Activated T-helper 17 cell treated with anti-CD3 and anti-CD28 coated beads, Interleukin-2, amount 50 U/mL, for 72 hours (primary cell): Measurements from ENCODE around the gene SNX17. TPM values are rescaled to one million over a fixed set of nuclear protein-coding genes. Genes with fewer than 3 reads are reported as not detected.

Source experiments
- ATAC-seq: fragments of 150-1000 bp; cut with Tn5 transposase; replicated peaks from 2 replicates; pipeline ENCODE4 v1.10.0; 2021; ENCODE audit warnings: mild to moderate bottlenecking, moderate library complexity
- H3K27ac Mint-ChIP-seq: one replicate; pipeline ENCODE4 v1.8.0; 2022; ENCODE audit warnings: mixed read lengths
- H3K27me3 Mint-ChIP-seq: one replicate; pipeline ENCODE4 v1.8.0; 2022; ENCODE audit warnings: mixed read lengths
- H3K36me3 Mint-ChIP-seq: one replicate; pipeline ENCODE4 v1.8.0; 2022; ENCODE audit warnings: low read depth, mild to moderate bottlenecking, mixed read lengths
- H3K4me1 Mint-ChIP-seq: one replicate; pipeline ENCODE4 v1.8.0; 2022; ENCODE audit warnings: mixed read lengths
- H3K4me3 Mint-ChIP-seq: one replicate; pipeline ENCODE4 v1.8.0; 2022; ENCODE audit warnings: mild to moderate bottlenecking, mixed read lengths
- H3K9me3 Mint-ChIP-seq: one replicate; pipeline ENCODE4 v1.8.0; 2022; ENCODE audit warnings: mixed read lengths
- total RNA-seq, 2 donors: library from RNA; stranded (reverse); gene quantifications; one replicate each; pipeline ENCODE4 v1.2.3, GENCODE V29; 2022

Gene SNX17
- total RNA-seq, 2 donors from 2014 or later: 59.0 to 90.4 TPM

DNA sequence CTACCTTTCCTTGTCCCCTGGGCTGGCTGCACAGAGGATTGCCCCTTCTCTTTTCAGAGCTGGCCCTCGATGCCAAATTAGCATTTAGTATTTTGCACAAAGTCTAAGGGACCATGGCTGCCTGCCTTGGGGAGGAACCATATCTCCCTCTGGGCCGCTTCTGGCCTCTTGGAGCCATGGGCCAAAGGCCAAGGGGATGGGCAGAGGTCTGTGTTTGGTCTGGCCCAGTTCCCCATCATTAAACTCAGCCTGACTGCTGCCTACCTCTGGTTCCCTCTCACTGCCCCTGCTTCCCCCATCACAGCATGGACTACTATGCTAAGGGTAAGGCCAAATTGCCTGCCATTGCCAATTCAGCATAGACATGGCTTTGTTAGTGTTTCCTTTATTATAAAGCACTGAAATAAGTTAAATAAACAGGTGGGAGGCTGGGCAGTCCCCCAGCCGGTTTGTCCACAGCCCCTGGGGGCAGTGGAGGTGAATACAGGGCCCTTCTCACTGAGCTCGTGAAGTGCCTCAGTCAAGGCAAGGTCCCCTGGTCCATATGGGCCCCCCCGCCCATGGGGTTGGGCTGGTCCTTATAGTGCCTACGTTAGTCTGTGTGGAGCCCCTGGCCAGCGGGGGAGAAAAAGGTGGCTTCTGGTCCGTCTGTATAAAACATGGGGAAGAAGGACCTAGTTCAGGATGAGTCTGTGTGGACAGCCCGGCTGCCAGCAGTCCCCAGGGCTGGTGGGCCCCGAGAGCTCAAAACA lies 6.6 kb downstream of the SNX17 start:
- no peak overlapping the region for H3K27ac Mint-ChIP-seq
- ATAC-seq: no peak
- H3K36me3 Mint-ChIP-seq: peaks cover 99% of the 10 kb centered on the region
- peaks cover 20% of the 10 kb centered on the region for H3K4me1 Mint-ChIP-seq
- H3K27me3 Mint-ChIP-seq: no peaks in the 10 kb centered on the region
- H3K9me3 Mint-ChIP-seq: no peaks in the 10 kb centered on the region
- H3K4me3 Mint-ChIP-seq: no peak overlapping the region

DNA sequence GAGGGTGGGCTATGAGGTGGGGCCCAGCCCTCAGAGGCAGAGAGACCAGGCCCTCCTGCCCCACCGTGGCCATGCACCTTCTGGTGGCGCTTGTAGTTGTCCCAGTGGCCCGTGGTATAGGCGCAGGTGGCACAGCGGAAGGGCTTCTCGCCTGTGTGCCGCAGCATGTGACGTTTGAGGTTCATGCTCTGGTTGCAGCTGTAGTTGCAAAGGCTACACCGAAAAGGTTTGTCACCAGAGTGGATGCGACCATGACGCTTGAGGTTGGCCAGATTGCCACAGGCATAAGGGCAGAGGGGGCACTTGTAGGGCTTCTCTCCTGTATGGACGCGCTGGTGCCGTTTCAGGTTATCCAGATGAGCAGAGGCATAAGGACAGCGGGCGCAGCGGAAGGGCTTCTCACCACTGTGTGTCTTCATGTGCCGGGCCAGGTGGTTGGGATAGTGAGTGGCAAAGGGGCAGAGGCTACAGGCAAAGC lies 7.2 kb downstream of the SNX17 start:
- no peak overlapping the region for H3K27ac Mint-ChIP-seq
- H3K9me3 Mint-ChIP-seq: no peaks in the 10 kb centered on the region
- no peaks in the 10 kb centered on the region for H3K27me3 Mint-ChIP-seq
- H3K36me3 Mint-ChIP-seq: peaks cover 100% of the 10 kb centered on the region
- H3K4me3 Mint-ChIP-seq: no peak overlapping the region
- no peak for ATAC-seq
- peaks cover 15% of the 10 kb centered on the region for H3K4me1 Mint-ChIP-seq

- no peak overlapping the region for H3K27ac Mint-ChIP-seq
- H3K4me3 Mint-ChIP-seq: no peak overlapping the region
- H3K9me3 Mint-ChIP-seq: no peaks in the 10 kb centered on the region
- H3K36me3 Mint-ChIP-seq: peaks cover 100% of the 10 kb centered on the region
- H3K4me1 Mint-ChIP-seq: peaks cover 11% of the 10 kb centered on the region
- no peak for ATAC-seq
- no peaks in the 10 kb centered on the region for H3K27me3 Mint-ChIP-seq
These were observed 7.8 kb downstream of the SNX17 start for GRCh38 chr2:27378096-27378808.

DNA sequence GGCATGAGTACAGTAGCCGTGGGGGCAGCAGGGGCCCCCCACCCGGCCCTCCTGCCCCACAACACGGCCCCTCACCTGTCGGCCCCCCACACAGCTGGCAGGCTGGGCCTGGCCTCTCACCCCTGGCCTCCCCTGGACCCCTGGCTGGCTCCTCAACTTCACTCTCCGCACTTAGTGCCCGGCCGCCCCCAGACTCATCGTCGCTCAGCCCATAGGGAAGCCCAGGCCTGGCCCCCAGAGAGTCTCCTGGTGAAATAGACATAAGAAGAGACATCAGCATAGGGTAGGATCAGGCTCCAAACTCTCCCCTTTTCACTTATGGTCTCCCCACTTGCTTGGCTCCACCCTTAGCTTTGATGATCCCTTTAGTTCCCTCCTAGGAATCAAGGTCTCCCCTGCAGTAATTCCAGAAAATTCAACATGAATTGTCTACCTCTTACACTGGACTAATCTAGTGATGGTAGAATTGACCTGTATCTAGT lies 8.4 kb downstream of the SNX17 start:
- peak overlapping the region; percentile 95 for H3K27ac Mint-ChIP-seq
- ATAC-seq: no peak
- peaks cover 100% of the 10 kb centered on the region for H3K36me3 Mint-ChIP-seq
- no peaks in the 10 kb centered on the region for H3K27me3 Mint-ChIP-seq
- peaks cover 11% of the 10 kb centered on the region for H3K4me1 Mint-ChIP-seq
- no peaks in the 10 kb centered on the region for H3K9me3 Mint-ChIP-seq
- H3K4me3 Mint-ChIP-seq: peak overlapping the region; percentile 94

DNA sequence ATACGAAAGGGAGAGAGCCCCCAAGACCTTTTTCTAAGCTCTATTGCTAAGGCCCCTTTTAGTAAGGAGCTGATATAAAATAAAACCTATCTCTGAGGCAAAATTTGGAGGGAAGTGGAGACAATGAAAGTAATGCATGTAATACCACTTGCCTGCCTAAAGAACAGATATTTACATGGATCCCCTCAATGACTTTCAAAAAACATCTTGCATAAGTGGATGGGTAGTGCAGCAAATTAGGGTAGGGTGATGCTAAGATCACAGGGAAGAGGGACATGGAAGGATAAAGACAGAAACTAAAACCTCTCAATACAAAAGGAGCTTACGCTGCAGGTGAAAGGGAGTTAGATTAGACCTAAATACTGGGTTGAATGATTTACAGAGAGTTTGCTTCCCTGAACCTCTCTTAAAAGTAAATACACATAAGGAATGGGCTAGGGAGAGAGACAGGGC lies 9.0 kb downstream of the SNX17 start:
- ATAC-seq: no peak
- Mint-ChIP-seq H3K27ac (peak overlapping the region; percentile 95), H3K4me3 (peak overlapping the region; percentile 94), H3K27me3 (no peaks in the 10 kb centered on the region), H3K4me1 (peaks cover 11% of the 10 kb centered on the region), H3K9me3 (no peaks in the 10 kb centered on the region), H3K36me3 (peaks cover 100% of the 10 kb centered on the region)

DNA sequence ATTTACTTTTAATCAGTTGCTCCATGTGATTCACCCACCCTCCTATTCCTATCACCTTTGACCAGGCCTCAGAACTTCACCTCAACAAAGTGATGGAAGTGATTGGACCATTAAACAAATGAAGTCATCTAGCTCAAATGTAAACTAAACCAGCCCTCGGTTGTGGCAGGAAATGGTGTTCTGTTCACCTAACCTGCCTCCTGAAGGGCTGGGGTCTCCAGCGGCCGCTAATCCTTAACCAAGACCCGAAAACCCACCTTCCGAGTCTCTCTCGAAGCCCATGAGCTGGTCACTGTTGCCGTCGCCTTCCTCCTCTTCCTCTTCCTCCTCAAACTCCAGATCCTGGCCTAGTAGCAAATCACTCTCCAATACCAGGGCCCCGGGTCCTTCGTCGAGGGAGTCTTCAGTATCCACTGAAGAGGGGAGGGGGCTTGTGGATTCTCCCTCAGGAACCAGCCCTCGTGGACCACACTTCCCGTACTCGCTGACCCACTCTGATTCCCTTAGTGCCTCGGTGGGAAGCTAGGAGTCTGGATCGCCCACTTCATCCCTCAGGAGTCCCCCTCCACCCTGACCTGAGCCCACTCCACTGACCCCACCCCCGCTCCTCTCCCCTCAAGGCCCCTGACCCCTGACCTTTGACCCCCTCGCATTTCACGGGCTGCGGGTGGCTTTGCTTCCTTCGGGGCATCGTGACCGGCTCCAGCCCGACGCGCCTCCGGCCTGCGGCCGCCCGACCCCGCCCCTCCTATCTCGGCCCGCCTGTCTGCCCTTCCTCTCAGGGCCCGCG lies 9.6 kb downstream of the SNX17 start:
- peak; percentile 69 for ATAC-seq
- Mint-ChIP-seq H3K4me1 (peaks cover 11% of the 10 kb centered on the region), H3K4me3 (peak overlapping the region; percentile 94), H3K36me3 (peaks cover 100% of the 10 kb centered on the region), H3K9me3 (no peaks in the 10 kb centered on the region), H3K27ac (peak overlapping the region; percentile 95), H3K27me3 (no peaks in the 10 kb centered on the region)

GRCh38 chr2:27380626-27381545 lies 10.5 kb downstream of the SNX17 start, which contains the start of gene ZNF513:
ZNF513 (minus strand) TSS chr2:27380734; CDS start chr2:27380526, 208 bp downstream.
- peaks cover 11% of the 10 kb centered on the region for H3K4me1 Mint-ChIP-seq
- peak within 1 kb of the TSS; percentile 94 for H3K4me3 Mint-ChIP-seq

DNA sequence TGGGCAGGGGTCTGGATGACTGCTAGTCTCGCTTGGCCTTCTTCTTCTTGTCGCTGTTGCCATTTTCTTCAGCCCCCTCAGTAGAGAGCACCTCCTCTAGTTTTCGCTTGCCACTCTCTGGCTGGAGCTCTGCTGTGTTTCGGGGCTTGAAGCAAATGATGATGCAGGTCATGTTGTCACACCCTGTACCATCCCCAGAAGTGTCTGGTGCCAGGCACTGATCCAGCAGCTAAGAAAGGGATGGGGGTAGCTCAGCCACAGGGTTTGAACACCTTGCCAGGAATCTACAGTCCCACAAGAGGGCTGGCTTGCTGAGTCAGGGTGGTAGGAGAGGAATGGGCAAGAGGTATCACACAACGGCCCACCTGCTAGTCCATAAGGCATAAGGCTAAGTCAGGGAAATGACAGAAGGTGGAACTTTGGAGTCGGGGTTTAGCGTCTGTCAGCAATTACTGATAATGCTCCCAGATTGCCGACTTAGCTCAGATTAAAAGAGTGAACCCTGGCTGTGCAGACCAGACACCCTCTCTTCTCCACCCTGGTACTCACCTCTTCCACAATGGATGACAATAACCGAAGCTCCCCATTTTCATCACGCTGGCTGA lies 11.3 kb downstream of the SNX17 start:
- Mint-ChIP-seq H3K36me3 (peaks cover 100% of the 10 kb centered on the region), H3K4me1 (peaks cover 11% of the 10 kb centered on the region), H3K27ac (peak overlapping the region; percentile 95), H3K27me3 (no peaks in the 10 kb centered on the region), H3K9me3 (no peaks in the 10 kb centered on the region), H3K4me3 (peak overlapping the region; percentile 94)
- ATAC-seq: no peak

More at GRCh38 chr2:27380626-27381545, 10.5 kb downstream of the SNX17 start, which contains the start of gene ZNF513:
- H3K27me3 Mint-ChIP-seq: no peaks in the 10 kb centered on the region
- H3K9me3 Mint-ChIP-seq: no peaks in the 10 kb centered on the region
- H3K36me3 Mint-ChIP-seq: peaks cover 100% of the 10 kb centered on the region
- peak within 1 kb of the TSS; percentile 95 for H3K27ac Mint-ChIP-seq
- ATAC-seq: peak; percentile 96

DNA sequence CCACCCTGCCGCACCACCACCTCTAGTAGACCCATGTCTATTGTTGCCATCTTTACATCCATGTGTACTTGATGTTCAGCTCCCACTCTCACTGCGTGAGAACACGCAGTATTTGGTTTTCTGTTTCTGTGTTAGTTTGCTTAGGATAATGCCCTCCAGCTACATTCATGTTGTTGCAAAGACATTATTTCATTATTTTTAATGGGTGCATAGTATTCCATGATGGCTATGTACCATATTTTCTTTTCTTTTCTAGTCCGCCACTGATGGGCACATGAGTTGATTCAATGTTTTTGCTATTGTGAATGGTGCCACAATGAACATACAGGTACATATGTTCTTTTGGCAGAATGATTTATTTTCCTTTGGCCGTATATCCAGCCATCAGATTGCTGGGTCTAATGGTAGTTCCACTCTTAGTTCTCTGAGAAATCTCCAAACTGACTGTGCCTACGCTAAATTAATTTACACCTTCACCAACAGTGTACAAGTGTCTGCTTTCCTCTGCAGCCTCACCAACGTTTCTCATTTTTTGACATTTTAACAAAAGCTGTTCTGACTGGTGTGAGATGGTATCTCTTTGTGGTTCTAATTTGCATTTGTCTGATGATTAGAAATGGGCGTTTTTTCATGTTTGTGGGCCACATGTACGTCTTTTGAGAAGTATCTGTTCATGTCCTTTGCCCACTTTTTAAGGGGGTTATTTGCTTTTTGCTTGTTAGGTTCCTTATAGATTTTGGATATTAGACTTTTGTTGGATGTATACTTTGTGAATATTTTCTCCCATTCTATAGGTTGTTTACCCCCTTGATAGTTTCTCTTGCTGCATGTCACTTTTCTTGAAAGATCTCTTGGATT lies 20.6 kb downstream of the SNX17 start:
- H3K27ac Mint-ChIP-seq: peak overlapping the region; percentile 78
- ATAC-seq: peak; percentile 71
- peaks cover 66% of the 10 kb centered on the region for H3K36me3 Mint-ChIP-seq
- peaks cover 17% of the 10 kb centered on the region for H3K4me1 Mint-ChIP-seq
- no peaks in the 10 kb centered on the region for H3K9me3 Mint-ChIP-seq
- H3K4me3 Mint-ChIP-seq: peak overlapping the region; percentile 64
- H3K27me3 Mint-ChIP-seq: no peaks in the 10 kb centered on the region

- peak overlapping the region; percentile 34 for H3K27ac Mint-ChIP-seq
- no peaks in the 10 kb centered on the region for H3K9me3 Mint-ChIP-seq
- no peak for ATAC-seq
- H3K27me3 Mint-ChIP-seq: no peaks in the 10 kb centered on the region
- H3K4me1 Mint-ChIP-seq: peaks cover 20% of the 10 kb centered on the region
- peaks cover 69% of the 10 kb centered on the region for H3K36me3 Mint-ChIP-seq
- no peak overlapping the region for H3K4me3 Mint-ChIP-seq
These were observed 22.8 kb downstream of the SNX17 start for GRCh38 chr2:27393225-27393624.

GRCh38 chr2:27398962-27399361 lies 28.5 kb downstream of the SNX17 start:
- ATAC-seq: no peak
- Mint-ChIP-seq H3K27ac (no peak overlapping the region), H3K4me1 (peaks cover 22% of the 10 kb centered on the region), H3K36me3 (peaks cover 79% of the 10 kb centered on the region), H3K4me3 (no peak overlapping the region), H3K9me3 (no peaks in the 10 kb centered on the region), H3K27me3 (no peaks in the 10 kb centered on the region)

- Mint-ChIP-seq H3K4me1 (peaks cover 22% of the 10 kb centered on the region), H3K4me3 (peak overlapping the region; percentile 33), H3K9me3 (no peaks in the 10 kb centered on the region), H3K27me3 (no peaks in the 10 kb centered on the region), H3K27ac (peak overlapping the region; percentile 79), H3K36me3 (peaks cover 87% of the 10 kb centered on the region)
- ATAC-seq: no peak
These were observed 30.1 kb downstream of the SNX17 start for GRCh38 chr2:27400348-27401135.
